OCI-LY1 (cell line): ENCODE results near the gene CPVL.

Source experiments
- H2AFZ ChIP-seq: fragments of 200-600 bp; sonication (generic), shearing (Covaris generic); 2 replicates; pipeline ENCODE4 v1.6.0; 2014; ENCODE audit warnings: antibody characterized with exemption, mild to moderate bottlenecking, low read length
- H3F3A ChIP-seq: fragments of 200-600 bp; sonication (generic), shearing (Covaris generic); 2 replicates; pipeline ENCODE4 v1.6.0; 2014; ENCODE audit warnings: mild to moderate bottlenecking, antibody characterized with exemption, low read length, moderate library complexity; ENCODE audit not compliant: insufficient read depth
- H3K27ac ChIP-seq: fragments of 200-600 bp; sonication (generic); 2 replicates; pipeline ENCODE4 v1.5.1; 2014; ENCODE audit warnings: low read length, mixed run types, mild to moderate bottlenecking, low read depth; ENCODE audit not compliant: poor library complexity, severe bottlenecking
- H3K27me3 ChIP-seq: fragments of 200-600 bp; sonication (generic); 2 replicates; pipeline ENCODE4 v1.6.0; 2014; ENCODE audit warnings: antibody characterized with exemption, mild to moderate bottlenecking, low read length, moderate library complexity; ENCODE audit not compliant: insufficient read depth
- H3K36me3 ChIP-seq: fragments of 200-600 bp; sonication (generic); 2 replicates; pipeline ENCODE4 v1.6.1; 2014; ENCODE audit warnings: mild to moderate bottlenecking, antibody characterized with exemption, low read length, moderate library complexity, mixed read lengths; ENCODE audit not compliant: insufficient read depth
- H3K4me1 ChIP-seq: fragments of 200-600 bp; sonication (generic); 2 replicates; pipeline ENCODE4 v1.5.1; 2014; ENCODE audit warnings: mild to moderate bottlenecking, low read length, moderate library complexity; ENCODE audit not compliant: insufficient read depth, severe bottlenecking
- H3K4me2 ChIP-seq: fragments of 200-600 bp; sonication (generic), shearing (Covaris generic); 2 replicates; pipeline ENCODE4 v1.6.1; 2014; ENCODE audit warnings: low read length
- H3K4me3 ChIP-seq: fragments of 200-600 bp; sonication (generic); 2 replicates; pipeline ENCODE4 v1.5.1; 2014; ENCODE audit warnings: low read length, low read depth, mild to moderate bottlenecking, mixed read lengths; ENCODE audit not compliant: poor library complexity, severe bottlenecking
- H3K79me2 ChIP-seq: fragments of 200-600 bp; shearing (Covaris generic); 2 replicates; pipeline ENCODE4 v1.6.1; 2016; ENCODE audit warnings: mixed run types, low read length, mixed read lengths; ENCODE audit not compliant: insufficient read depth
- H3K9ac ChIP-seq: fragments of 200-600 bp; sonication (generic), shearing (Covaris generic); 2 replicates; pipeline ENCODE4 v1.6.1; 2014; ENCODE audit warnings: mild to moderate bottlenecking, low read length, mixed read lengths
- H3K9me2 ChIP-seq: fragments of 200-600 bp; sonication (generic), shearing (Covaris generic); 2 replicates; pipeline ENCODE4 v1.6.1; 2014; ENCODE audit warnings: low read depth, mild to moderate bottlenecking, low read length, mixed read lengths
- H3K9me3 ChIP-seq: fragments of 200-600 bp; shearing (Covaris generic); 2 replicates; pipeline ENCODE4 v1.6.1; 2014; ENCODE audit warnings: low read length, mixed read lengths
- H4K20me1 ChIP-seq: fragments of 200-600 bp; sonication (generic), shearing (Covaris generic); 2 replicates; pipeline ENCODE4 v1.6.0; 2016; ENCODE audit warnings: mild to moderate bottlenecking, low read length; ENCODE audit not compliant: insufficient read depth
- CTCF ChIP-seq: fragments of 200-600 bp; sonication (generic), shearing (Covaris generic); IDR thresholded peaks from 2 replicates; pipeline ENCODE4 v1.5.1; 2017; ENCODE audit warnings: mild to moderate bottlenecking, antibody characterized with exemption, low read length, moderate library complexity, mixed read lengths
- EZH2 ChIP-seq: fragments of 200-600 bp; sonication (generic), shearing (Covaris generic); IDR thresholded peaks from 2 replicates; pipeline ENCODE4 v1.8.0; 2017; ENCODE audit warnings: borderline replicate concordance, mixed run types, mild to moderate bottlenecking, antibody characterized with exemption, low read length, moderate library complexity, mixed read lengths

The CPVL gene

GRCh38 chr7:28999427-28999826, 146.9 kb downstream of the CPVL start:
- TF ChIP-seq CTCF (no peak), EZH2 (no peak)
- Histone ChIP-seq H2AFZ (no peak overlapping the region), H3K27me3 (no peaks in the 10 kb centered on the region), H3K27ac (no peak overlapping the region), H3K36me3 (no peaks in the 10 kb centered on the region), H3K9me3 (no peaks in the 10 kb centered on the region), H3K79me2 (no peaks in the 10 kb centered on the region), H3K4me2 (no peak overlapping the region), H3K4me3 (no peak overlapping the region), H4K20me1 (no peaks in the 10 kb centered on the region), H3F3A (no peaks in the 10 kb centered on the region), H3K4me1 (no peaks in the 10 kb centered on the region), H3K9ac (no peak overlapping the region), H3K9me2 (no peaks in the 10 kb centered on the region)

GRCh38 chr7:28998105-28998504, 148.2 kb downstream of the CPVL start:
- no peak for TF ChIP-seq CTCF
- TF ChIP-seq EZH2, result no peak
- no peaks in the 10 kb centered on the region for H3K79me2 ChIP-seq
- no peak overlapping the region for H3K4me2 ChIP-seq
- no peak overlapping the region for H3K4me3 ChIP-seq
- H3K9ac ChIP-seq, result no peak overlapping the region
- no peaks in the 10 kb centered on the region for H3F3A ChIP-seq
- H3K27me3 ChIP-seq, result no peaks in the 10 kb centered on the region
- H3K4me1 ChIP-seq, result no peaks in the 10 kb centered on the region
- H2AFZ ChIP-seq, result no peak overlapping the region
- no peaks in the 10 kb centered on the region for H3K9me2 ChIP-seq
- no peaks in the 10 kb centered on the region for H3K36me3 ChIP-seq
- H3K27ac ChIP-seq, result no peak overlapping the region
- H4K20me1 ChIP-seq, result no peaks in the 10 kb centered on the region
- no peaks in the 10 kb centered on the region for H3K9me3 ChIP-seq

- Histone ChIP-seq H2AFZ (no peak overlapping the region), H3K4me2 (no peak overlapping the region), H3K9me2 (no peaks in the 10 kb centered on the region), H4K20me1 (no peaks in the 10 kb centered on the region), H3K4me1 (no peaks in the 10 kb centered on the region), H3K27ac (no peak overlapping the region), H3K4me3 (no peak overlapping the region), H3K9me3 (no peaks in the 10 kb centered on the region), H3K79me2 (no peaks in the 10 kb centered on the region), H3F3A (no peaks in the 10 kb centered on the region), H3K36me3 (no peaks in the 10 kb centered on the region), H3K9ac (no peak overlapping the region), H3K27me3 (no peaks in the 10 kb centered on the region)
- TF ChIP-seq EZH2 (no peak), CTCF (no peak)
These were observed 149.5 kb downstream of the CPVL start for GRCh38 chr7:28996836-28997235.
